Measurements from ENCODE around the gene YPEL2.

Gene YPEL2

DNA sequence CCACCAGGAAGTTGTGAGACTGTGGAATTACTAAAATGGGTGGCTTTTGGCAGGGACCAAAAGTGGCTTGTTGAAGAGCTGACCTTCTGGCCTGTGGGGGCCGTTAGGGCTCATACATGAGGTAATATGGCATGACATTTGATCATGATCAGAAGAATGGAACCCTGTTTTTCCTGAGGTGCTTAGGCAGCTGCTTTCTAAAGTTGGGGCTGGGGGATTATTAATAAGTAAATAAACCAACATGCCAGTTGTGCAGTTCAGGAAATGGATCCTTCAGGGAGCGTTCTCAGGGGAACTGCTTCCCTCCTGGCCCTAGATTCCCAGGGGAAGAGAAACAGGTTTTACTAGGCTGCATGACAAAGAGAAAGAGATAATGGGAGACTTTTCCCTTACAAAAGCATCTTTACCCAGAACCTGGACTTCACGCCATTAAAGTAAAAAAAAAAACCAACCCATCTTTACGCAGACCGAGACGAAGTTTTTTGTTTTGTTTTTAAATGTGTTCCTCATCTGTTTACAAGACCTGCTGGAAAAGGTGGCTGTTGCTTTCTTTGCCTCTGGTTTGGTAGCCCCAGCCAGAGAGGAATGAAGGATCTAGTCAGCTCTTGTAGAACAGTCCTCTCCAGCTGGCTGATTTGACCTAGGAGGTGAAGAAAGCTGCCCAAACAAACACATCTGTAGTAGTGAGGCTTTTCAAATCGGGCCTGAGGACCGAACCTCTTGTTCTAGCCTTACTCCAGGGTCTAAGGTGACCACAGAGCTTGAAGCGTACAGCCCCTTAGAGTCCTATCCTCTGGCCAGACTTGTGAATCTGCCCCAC, 22.7 kb downstream of the YPEL2 start:
- peak overlapping the region; percentile 3; the same call in 1 of the 2 replicates for H3K27ac ChIP-seq
- TF ChIP-seq ZFX (IDR thresholded peaks at IDR 0.05) = no peak
- TF ChIP-seq, protein P1, sequence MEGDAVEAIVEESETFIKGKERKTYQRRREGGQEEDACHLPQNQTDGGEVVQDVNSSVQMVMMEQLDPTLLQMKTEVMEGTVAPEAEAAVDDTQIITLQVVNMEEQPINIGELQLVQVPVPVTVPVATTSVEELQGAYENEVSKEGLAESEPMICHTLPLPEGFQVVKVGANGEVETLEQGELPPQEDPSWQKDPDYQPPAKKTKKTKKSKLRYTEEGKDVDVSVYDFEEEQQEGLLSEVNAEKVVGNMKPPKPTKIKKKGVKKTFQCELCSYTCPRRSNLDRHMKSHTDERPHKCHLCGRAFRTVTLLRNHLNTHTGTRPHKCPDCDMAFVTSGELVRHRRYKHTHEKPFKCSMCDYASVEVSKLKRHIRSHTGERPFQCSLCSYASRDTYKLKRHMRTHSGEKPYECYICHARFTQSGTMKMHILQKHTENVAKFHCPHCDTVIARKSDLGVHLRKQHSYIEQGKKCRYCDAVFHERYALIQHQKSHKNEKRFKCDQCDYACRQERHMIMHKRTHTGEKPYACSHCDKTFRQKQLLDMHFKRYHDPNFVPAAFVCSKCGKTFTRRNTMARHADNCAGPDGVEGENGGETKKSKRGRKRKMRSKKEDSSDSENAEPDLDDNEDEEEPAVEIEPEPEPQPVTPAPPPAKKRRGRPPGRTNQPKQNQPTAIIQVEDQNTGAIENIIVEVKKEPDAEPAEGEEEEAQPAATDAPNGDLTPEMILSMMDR (conservative IDR thresholded peaks at IDR 0.05) = no peak

DNA sequence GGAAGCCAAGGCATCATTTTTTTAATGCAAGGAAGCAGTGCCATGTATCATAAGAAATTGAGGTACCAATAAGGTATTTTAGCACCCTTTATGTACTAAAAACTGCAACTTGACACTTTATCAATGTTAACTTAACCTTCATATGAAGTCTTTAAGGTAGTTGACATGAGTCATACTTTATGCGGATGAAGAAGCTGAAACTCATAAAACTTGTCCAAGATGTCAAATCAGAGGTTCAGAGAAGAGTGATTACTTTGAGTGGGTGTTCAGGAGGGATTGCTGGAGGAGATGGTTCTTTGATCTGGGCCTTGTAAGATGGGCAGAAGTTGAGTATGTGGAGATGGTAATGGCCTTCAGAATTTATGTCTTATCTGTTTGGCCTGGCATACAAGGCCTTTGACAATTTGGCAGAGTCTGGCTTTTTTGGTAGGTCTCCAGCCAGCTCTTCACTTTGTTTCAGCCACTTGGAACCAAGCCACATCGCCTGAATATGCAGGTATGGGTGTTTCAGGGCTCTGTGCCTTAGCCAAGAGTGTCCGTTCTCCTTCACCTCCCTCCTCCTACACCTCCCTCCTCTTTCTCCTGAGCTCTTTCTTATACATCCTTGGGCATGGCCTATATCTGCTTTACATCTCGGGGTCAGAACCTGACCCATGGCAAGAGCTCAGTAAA, 23.7 kb downstream of the YPEL2 start:
- no peak for TF ChIP-seq ZFX (IDR thresholded peaks at IDR 0.05)
- TF ChIP-seq, protein P1 (conservative IDR thresholded peaks at IDR 0.05) = no peak
- peak overlapping the region; percentile 15; the same call in 1 of the 2 replicates for H3K27ac ChIP-seq

- TF ChIP-seq, protein P1 (conservative IDR thresholded peaks at IDR 0.05) = no peak
- TF ChIP-seq ZFX (IDR thresholded peaks at IDR 0.05) = no peak
- peak overlapping the region; percentile 15; the same call in 1 of the 2 replicates for H3K27ac ChIP-seq
Measured at GRCh38 chr17:59355702-59356325, 24.4 kb downstream of the YPEL2 start.

DNA sequence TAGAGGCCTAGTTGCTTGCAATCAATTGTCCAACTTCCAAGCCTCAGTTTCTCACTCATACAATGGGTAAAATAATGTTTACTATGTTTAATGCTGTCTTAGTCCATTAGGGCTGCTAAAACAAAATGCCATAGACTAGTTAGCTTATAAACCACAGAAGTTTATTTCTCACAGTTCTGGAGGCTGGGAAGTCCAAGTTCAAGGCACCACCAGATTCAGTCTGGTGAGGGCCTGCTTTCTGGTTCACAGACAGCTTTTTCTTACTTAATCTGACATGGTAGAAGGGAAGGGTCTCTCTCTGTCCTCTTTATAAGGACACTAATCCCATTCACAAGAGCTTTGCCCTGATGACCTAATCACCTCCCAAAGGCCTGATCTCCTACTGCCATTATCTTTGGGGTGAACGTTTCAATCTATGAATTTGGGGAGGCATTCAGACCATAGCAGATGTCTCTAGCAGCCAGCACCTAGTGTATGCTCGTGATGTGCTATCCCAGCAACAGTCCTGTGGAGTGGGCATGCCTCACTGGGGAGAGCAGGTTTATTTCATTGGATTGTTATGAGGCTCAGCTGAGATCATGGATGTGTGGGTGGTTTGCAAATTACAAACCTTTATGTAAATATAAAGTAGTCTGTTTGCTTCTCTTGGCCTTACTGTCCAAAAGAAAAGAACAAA, 25.2 kb downstream of the YPEL2 start:
- H3K27ac ChIP-seq = no peak overlapping the region
- TF ChIP-seq ZFX (IDR thresholded peaks at IDR 0.05) = 0 out of 2 replicates have a peak, but pooled peaks have one; percentile 10
- TF ChIP-seq, protein P1 (conservative IDR thresholded peaks at IDR 0.05) = no peak

DNA sequence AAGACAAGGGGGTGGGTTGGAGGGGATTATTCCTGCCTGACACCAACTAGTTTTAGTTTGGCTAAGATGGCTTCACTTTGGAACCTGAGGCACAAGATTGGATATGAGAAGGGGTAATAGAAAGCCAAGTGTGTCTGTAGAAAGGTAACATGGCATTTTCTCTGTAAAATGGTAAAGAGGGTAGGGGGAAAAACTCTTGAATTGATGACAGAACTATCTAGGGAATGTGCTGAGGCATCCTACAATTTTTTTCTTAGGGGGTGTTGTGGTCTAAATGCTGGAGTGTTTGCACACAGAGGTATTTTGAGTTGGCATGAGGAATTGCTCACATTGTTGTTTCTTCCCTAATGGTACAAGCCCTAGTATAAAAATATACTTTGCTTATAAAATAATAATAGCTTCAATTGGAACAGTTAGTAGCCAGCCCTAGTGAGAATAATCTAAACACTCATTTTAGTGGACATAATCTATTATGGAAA, 25.8 kb downstream of the YPEL2 start:
- TF ChIP-seq ZFX (IDR thresholded peaks at IDR 0.05) = no peak
- TF ChIP-seq, protein P1 (conservative IDR thresholded peaks at IDR 0.05) = no peak
- H3K27ac ChIP-seq = no peak overlapping the region

- no peak for TF ChIP-seq ZFX (IDR thresholded peaks at IDR 0.05)
- TF ChIP-seq, protein P1 (conservative IDR thresholded peaks at IDR 0.05) = no peak
- H3K27ac ChIP-seq = no peak overlapping the region
Measured at GRCh38 chr17:59357929-59358328, 26.5 kb downstream of the YPEL2 start.
